BJ (cell line): Measurements from ENCODE around the gene TLR2. TPM values are rescaled to one million over a fixed set of nuclear protein-coding genes. Genes with fewer than 3 reads are reported as not detected.

Experiments used
- CTCF ChIA-PET: fragments of 350-600 bp; formaldehyde crosslinking; extraction: SDS; loops from one replicate; lab custom pipeline; 2021; ENCODE audit warnings: antibody characterized with exemption, inconsistent platforms; lab: Yijun Ruan, JAX
- POLR2A ChIA-PET: fragments of 300-600 bp; sonication (Branson Sonifier 250); formaldehyde crosslinking; extraction: SDS; loops from one replicate; lab custom pipeline; 2021; ENCODE audit warnings: antibody characterized with exemption; lab: Charles Lee
- DNase-seq: peaks from one replicate; pipeline ENCODE4 v3.0.0-alpha.2; 2011; ENCODE audit warnings: low read depth
- H3K27me3 ChIP-seq: 2 replicates; pipeline ENCODE4 v1.6.0; 2011; ENCODE audit warnings: low read length; ENCODE audit not compliant: control insufficient read depth, insufficient read depth
- H3K36me3 ChIP-seq: 2 replicates; pipeline ENCODE4 v1.5.1; 2011; ENCODE audit warnings: low read length; ENCODE audit not compliant: control insufficient read depth, insufficient read depth
- H3K4me3 ChIP-seq: 2 replicates; pipeline ENCODE4 v1.5.1; 2011; ENCODE audit warnings: low read depth, mild to moderate bottlenecking, control low read depth, low read length
- polyA plus RNA-seq: library from polyadenylated mRNA; depleted of rRNA; stranded (reverse); fragments of >200 nt; gene quantifications from 2 replicates; pipeline ENCODE4 v1.2.3, GENCODE V29; 2011
- TF ChIP-seq, protein P1 (sequence below): IDR thresholded peaks from 2 replicates; pipeline ENCODE4 v1.5.1; 2011; ENCODE audit warnings: low read depth, mild to moderate bottlenecking, control low read depth, inconsistent platforms, low read length, moderate library complexity; ENCODE audit not compliant: insufficient read depth

The TLR2 gene
- polyA plus RNA-seq, 1 experiment, result not detected

- no peaks in the 10 kb centered on the region for H3K36me3 ChIP-seq
- DNase-seq, result no peak
- POLR2A ChIA-PET, result no interaction called here
- CTCF ChIA-PET, result interaction anchor here (0.8 to 1.7 kb wide), 9 partner anchors 9 to 507 kb away, joined by 3 to 5 read pairs (median 3); no protein-coding TSS in a partner anchor
- TF ChIP-seq, protein P1, sequence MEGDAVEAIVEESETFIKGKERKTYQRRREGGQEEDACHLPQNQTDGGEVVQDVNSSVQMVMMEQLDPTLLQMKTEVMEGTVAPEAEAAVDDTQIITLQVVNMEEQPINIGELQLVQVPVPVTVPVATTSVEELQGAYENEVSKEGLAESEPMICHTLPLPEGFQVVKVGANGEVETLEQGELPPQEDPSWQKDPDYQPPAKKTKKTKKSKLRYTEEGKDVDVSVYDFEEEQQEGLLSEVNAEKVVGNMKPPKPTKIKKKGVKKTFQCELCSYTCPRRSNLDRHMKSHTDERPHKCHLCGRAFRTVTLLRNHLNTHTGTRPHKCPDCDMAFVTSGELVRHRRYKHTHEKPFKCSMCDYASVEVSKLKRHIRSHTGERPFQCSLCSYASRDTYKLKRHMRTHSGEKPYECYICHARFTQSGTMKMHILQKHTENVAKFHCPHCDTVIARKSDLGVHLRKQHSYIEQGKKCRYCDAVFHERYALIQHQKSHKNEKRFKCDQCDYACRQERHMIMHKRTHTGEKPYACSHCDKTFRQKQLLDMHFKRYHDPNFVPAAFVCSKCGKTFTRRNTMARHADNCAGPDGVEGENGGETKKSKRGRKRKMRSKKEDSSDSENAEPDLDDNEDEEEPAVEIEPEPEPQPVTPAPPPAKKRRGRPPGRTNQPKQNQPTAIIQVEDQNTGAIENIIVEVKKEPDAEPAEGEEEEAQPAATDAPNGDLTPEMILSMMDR, result peak; percentile 23; the same call in 1 of the 2 replicates
- H3K4me3 ChIP-seq, result no peak overlapping the region
- H3K27me3 ChIP-seq, result no peaks in the 10 kb centered on the region
These were observed 34.5 kb upstream of the TLR2 start for GRCh38 chr4:153649572-153649991.

GRCh38 chr4:153651116-153651515 lies 33.0 kb upstream of the TLR2 start:
- DNase-seq, result no peak
- ChIA-PET POLR2A (no interaction called here), CTCF (no interaction called here)
- TF ChIP-seq, protein P1, result no peak
- Histone ChIP-seq H3K4me3 (no peak overlapping the region), H3K36me3 (no peaks in the 10 kb centered on the region), H3K27me3 (no peaks in the 10 kb centered on the region; the same call in 1 of the 2 replicates)

DNA sequence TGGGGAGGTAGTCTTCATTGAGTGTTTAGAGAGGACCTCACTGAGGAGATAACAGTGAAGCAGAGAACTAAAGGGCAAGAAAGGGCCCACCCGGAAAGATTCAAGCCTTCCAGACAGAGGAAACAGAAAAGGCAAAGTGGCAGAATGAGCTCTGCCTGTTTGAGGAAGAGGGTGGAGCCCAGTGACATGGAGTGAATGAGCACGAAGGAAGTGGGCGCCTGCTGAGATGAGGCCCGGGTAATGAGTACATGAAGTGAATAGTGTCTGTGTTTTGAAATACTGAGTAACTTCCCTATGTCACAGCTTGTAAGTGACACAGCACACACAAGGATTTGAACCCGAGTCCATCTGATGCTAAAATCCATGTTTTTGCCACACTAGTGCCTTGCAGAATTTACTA lies 32.5 kb upstream of the TLR2 start:
- Histone ChIP-seq H3K36me3 (no peaks in the 10 kb centered on the region), H3K4me3 (no peak overlapping the region), H3K27me3 (no peaks in the 10 kb centered on the region; the same call in 1 of the 2 replicates)
- no peak for DNase-seq
- TF ChIP-seq, protein P1, result no peak
- ChIA-PET CTCF (no interaction called here), POLR2A (no interaction called here)

DNA sequence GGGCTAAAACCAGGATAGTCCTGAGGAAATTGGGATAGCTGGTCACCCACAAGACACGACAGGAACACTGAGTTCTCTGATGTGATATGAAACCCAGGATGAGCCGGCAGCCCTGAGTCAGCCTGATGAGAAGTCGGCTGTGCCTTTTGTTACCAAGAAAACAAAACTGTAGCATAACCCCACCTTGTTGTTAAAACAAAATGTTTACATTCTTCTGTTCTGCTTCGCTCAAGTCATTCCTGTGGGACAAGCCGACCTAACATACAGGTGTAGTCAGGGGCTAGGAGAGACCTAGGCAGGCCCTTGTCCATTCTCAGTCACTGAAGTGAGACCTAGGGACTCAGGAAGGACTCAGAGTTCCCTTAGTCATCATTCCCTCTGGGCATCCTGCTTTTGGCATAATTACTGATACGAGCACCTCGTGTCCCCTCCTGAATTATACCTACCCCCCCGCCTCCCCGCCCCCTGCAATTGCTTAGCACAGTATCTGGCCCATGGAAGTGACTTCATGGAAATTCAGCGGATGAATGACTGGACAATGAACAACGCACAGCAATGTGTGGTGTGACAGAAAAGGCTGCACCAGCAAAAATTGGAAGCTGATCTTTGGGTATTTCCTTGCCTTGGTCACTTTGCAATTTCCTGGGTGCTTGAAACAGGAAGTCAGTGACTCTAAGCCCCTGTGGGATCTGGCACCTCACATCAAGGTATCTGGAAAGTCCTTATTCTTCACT lies 31.9 kb upstream of the TLR2 start:
- CTCF ChIA-PET, result interaction anchor here (1.0 to 1.1 kb wide), 2 partner anchors 9 to 308 kb away, joined by 3 read pairs; no protein-coding TSS in a partner anchor
- no peak for DNase-seq
- TF ChIP-seq, protein P1, result no peak
- Histone ChIP-seq H3K27me3 (no peaks in the 10 kb centered on the region; the same call in 1 of the 2 replicates), H3K4me3 (no peak overlapping the region), H3K36me3 (no peaks in the 10 kb centered on the region)
- POLR2A ChIA-PET, result no interaction called here

DNA sequence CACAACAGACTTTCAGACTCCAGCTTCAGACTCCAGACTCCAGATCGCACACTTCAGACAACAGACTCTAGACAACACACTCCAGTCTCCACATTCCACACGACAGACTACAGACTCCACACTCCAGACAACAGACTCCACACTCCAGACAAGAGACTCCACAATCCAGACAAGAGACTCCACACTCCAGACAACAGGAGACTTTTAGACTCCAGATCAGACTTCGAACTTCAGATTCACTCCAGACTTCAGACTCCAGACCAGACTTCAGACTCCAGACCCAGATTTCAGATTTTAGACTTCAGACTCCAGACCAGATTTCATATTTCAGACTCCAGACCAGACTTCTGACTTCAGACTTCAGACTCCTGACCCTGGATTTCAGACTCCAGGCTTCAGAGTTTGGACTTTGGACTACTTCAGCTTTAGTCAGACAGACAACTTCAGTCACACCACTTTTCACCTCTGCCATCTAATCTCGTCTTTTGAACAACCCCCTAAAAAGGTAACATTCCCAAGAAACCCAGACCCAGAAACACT lies 29.0 kb upstream of the TLR2 start:
- POLR2A ChIA-PET, result no interaction called here
- H3K27me3 ChIP-seq, result peaks cover 2% of the 10 kb centered on the region; the same call in 1 of the 2 replicates
- TF ChIP-seq, protein P1, result no peak
- no peaks in the 10 kb centered on the region for H3K36me3 ChIP-seq
- CTCF ChIA-PET, result no interaction called here
- DNase-seq, result no peak
- no peak overlapping the region for H3K4me3 ChIP-seq
